Measurements from ENCODE around the gene ANTXR1.

- TF ChIP-seq EZH2phosphoT487 (IDR thresholded peaks at IDR 0.05; ENCODE audit: low read depth) (no peak), CTCF (IDR thresholded peaks at IDR 0.05; ENCODE audit: low read depth, low read length) (no peak)
These were observed 149.1 kb downstream of the ANTXR1 start for GRCh38 chr2:69162057-69162456.
